Ovary (tissue), 3 donors: ENCODE data around the gene CCZ1.
"Not testable (repeated sequence)": the region's sequence is repeated elsewhere in the genome, so short reads cannot be mapped to it uniquely, and the experiment has no call there.

Source experiments
- CTCF ChIP-seq, 3 donors: fragments of 450-650 bp in 2 of 3; fragments of 200-600 bp in 1 of 3; IDR thresholded peaks; one replicate each; pipeline versions ENCODE4 v1.5.1 to v1.8.0; 2016 to 2022; ENCODE audit warnings: antibody characterized with exemption in 3 of 3, mild to moderate bottlenecking in 1 of 3
- POLR2A ChIP-seq: fragments of 450-650 bp; IDR thresholded peaks from one replicate; pipeline ENCODE4 v1.6.1; 2017; ENCODE audit warnings: antibody characterized with exemption, mild to moderate bottlenecking, moderate library complexity
- donor health status: DM: no; HTN: no; CAD: no.

- not testable (repeated sequence) for TF ChIP-seq CTCF (IDR thresholded peaks at IDR 0.05); POLR2A
Measured at GRCh38 chr7:5884431-5884830, 14.1 kb upstream of the CCZ1 start.
